Measurements from ENCODE around the gene CCP110. TPM values are rescaled to one million over a fixed set of nuclear protein-coding genes. Genes with fewer than 3 reads are reported as not detected.

CCP110 gene
- total RNA-seq, 4 donors from 2014 or later, result 7.1 to 43.4 (median 14.2) TPM

DNA sequence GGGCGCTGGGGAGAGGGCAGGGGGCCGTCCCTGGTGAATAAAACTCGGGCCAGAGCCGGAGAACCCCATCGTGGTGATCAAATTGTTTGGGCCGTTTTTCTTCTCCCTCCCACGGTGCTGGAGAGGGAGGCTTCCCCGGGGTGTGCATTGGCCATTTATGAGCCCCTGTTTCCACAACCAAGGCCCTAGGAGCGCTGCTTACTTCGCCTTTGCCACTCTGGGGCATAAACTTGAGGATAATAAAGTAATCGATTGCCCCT lies 544 bp downstream of the CCP110 start:
- in situ Hi-C loops (cut with MboI; ENCODE audit: low pct_ligation_motif_present in 1 of 4, low pct_unique_long_range_greater_than_20kb in 1 of 4, low sequenced_read_pairs in 3 of 4), result loop anchor here in 2 of 4 donors (25.0 kb wide), 1 partner anchor 437 kb away; no protein-coding TSS in a partner anchor
- Histone ChIP-seq H3K4me3 (peak overlapping the region; percentile 63 to 93 (median 75)), H3K9me3 (no peaks in the 10 kb centered on the region), H3K27me3 (no peaks in the 10 kb centered on the region), H3K4me1 (peaks cover 9 to 46% (median 27%) of the 10 kb centered on the region in 4 donors), H3K27ac (peak overlapping the region; percentile 77 to 96 (median 80)), H3K36me3 (peaks cover 0 to 14% (median 2%) of the 10 kb centered on the region in 4 donors)
- TF ChIP-seq POLR2A (IDR thresholded peaks at IDR 0.05), result no peak
- no peak for TF ChIP-seq EP300 (IDR thresholded peaks at IDR 0.05; ENCODE audit: low read depth)
- no peak for TF ChIP-seq POLR2AphosphoS5 (IDR thresholded peaks at IDR 0.05)
- TF ChIP-seq CTCF (IDR thresholded peaks at IDR 0.05), result no peak
- intact Hi-C loops (cut with DNase I; ENCODE audit: low total_unique reads), result loop anchor here (5.0 kb wide), 1 partner anchor 33 kb away; the partner anchor contains the start of gene VPS35L
- DNase-seq, result no peak
- 0% methylated on average over 11 of the region's 11 CpGs; no CpG with 5 or more reads in 1 of the 2 donors for WGBS, 2 donors (ENCODE audit: low coverage in 1 of 2)

DNA sequence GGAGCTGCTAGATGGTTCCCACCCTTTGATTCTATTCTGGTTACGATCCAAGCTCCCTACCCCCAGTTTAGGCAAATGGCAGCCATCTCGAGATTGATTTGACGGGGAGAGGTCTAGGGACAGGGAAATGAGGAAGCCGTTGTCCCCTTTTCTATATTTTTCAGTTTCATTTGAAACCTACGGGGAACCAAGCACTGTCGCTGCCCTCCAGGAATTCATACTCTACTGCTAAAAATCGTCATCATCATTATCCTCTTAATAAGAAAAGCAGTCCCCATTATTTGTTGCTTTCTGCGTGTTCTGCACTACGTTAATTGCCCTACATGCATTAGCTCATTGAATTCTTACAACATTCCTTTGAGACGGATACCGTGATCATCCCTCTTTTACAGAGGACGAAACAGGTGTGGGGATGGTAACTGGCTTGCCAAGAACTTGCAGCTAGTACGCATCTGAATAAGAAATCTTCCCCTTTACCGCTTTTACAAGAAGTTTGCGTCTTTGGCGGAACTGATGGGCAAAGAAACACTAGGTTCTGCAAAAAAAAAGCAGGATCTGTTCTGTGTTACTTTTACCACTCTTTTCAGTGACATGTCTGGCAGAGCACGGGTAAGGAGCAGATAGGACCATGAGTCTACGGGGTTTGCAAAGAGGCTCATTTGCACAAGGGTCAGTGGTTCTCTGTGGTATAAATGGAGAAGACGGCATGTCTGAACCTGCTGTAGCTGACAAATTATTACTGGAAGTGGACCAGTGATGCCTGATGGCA lies 1.1 kb downstream of the CCP110 start:
- in situ Hi-C loops (cut with MboI; ENCODE audit: low pct_ligation_motif_present in 1 of 4, low pct_unique_long_range_greater_than_20kb in 1 of 4, low sequenced_read_pairs in 3 of 4), result loop anchor here in 2 of 4 donors (25.0 kb wide), 1 partner anchor 437 kb away; no protein-coding TSS in a partner anchor
- WGBS, 2 donors (ENCODE audit: low coverage in 1 of 2), result 33 to 39% methylated on average over 15 to 19 of the region's 19 CpGs
- DNase-seq, result no peak

DNA sequence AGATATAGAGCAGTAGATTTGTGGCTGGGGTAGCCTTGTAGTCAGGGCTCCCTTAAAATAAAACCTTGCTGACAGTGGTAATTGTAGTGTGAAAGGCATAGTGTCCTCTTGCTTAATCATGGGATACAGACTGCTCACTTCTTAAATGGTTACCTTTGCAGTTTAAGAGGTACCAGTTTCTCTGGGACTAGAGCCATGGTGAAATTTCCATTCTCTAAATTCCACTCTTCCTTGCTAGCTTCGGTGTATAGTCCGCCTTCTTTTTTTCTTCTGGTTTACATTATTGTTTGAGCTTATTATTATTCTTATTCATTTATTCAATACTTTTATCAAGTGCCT lies 1.6 kb downstream of the CCP110 start:
- in situ Hi-C loops (cut with MboI; ENCODE audit: low pct_ligation_motif_present in 1 of 4, low pct_unique_long_range_greater_than_20kb in 1 of 4, low sequenced_read_pairs in 3 of 4) (no loop called here), intact Hi-C loops (cut with DNase I; ENCODE audit: low total_unique reads) (no loop called here)
- peaks cover 0 to 14% (median 2%) of the 10 kb centered on the region in 4 donors for H3K36me3 ChIP-seq
- peaks cover under 1 to 35% (median 18%) of the 10 kb centered on the region in 4 donors for H3K4me1 ChIP-seq
- no peak overlapping the region for H3K27ac ChIP-seq
- WGBS, 2 donors (ENCODE audit: low coverage in 1 of 2), result 82 to 94% methylated on average over 2 of the region's 2 CpGs
- H3K4me3 ChIP-seq, result no peak overlapping the region
- TF ChIP-seq POLR2A (IDR thresholded peaks at IDR 0.05) (no peak), POLR2AphosphoS5 (IDR thresholded peaks at IDR 0.05) (no peak), EP300 (IDR thresholded peaks at IDR 0.05; ENCODE audit: low read depth) (no peak), CTCF (IDR thresholded peaks at IDR 0.05) (no peak)
- H3K27me3 ChIP-seq, result no peaks in the 10 kb centered on the region
- H3K9me3 ChIP-seq, result no peaks in the 10 kb centered on the region
- DNase-seq, result no peak

More for the DNA sequence above, 1.1 kb downstream of the CCP110 start:
- Histone ChIP-seq H3K4me1 (peaks cover 6 to 40% (median 23%) of the 10 kb centered on the region in 4 donors), H3K27me3 (no peaks in the 10 kb centered on the region), H3K4me3 (peak overlapping the region; percentile 63 to 93 (median 75)), H3K27ac (peak overlapping the region; percentile 77 to 96 (median 80)), H3K36me3 (peaks cover 0 to 14% (median 2%) of the 10 kb centered on the region in 4 donors), H3K9me3 (no peaks in the 10 kb centered on the region)
- TF ChIP-seq POLR2AphosphoS5 (IDR thresholded peaks at IDR 0.05), result no peak
- no peak for TF ChIP-seq POLR2A (IDR thresholded peaks at IDR 0.05)
- TF ChIP-seq EP300 (IDR thresholded peaks at IDR 0.05; ENCODE audit: low read depth), result no peak
- no peak for TF ChIP-seq CTCF (IDR thresholded peaks at IDR 0.05)
- intact Hi-C loops (cut with DNase I; ENCODE audit: low total_unique reads), result loop anchor here (5.0 kb wide), 1 partner anchor 33 kb away; the partner anchor contains the start of gene VPS35L

- no peak for DNase-seq
- Histone ChIP-seq H3K4me1 (peaks cover 0 to 26% (median 10%) of the 10 kb centered on the region in 4 donors), H3K27me3 (no peaks in the 10 kb centered on the region), H3K27ac (no peak overlapping the region), H3K36me3 (peaks cover 0 to 14% (median 2%) of the 10 kb centered on the region in 4 donors), H3K9me3 (no peaks in the 10 kb centered on the region), H3K4me3 (no peak overlapping the region)
- no peak for TF ChIP-seq CTCF (IDR thresholded peaks at IDR 0.05)
- no peak for TF ChIP-seq POLR2AphosphoS5 (IDR thresholded peaks at IDR 0.05)
- no peak for TF ChIP-seq POLR2A (IDR thresholded peaks at IDR 0.05)
- no peak for TF ChIP-seq EP300 (IDR thresholded peaks at IDR 0.05; ENCODE audit: low read depth)
- 84 to 100% methylated on average over 1 of the region's 1 CpG for WGBS, 2 donors (ENCODE audit: low coverage in 1 of 2)
- in situ Hi-C loops (cut with MboI; ENCODE audit: low pct_ligation_motif_present in 1 of 4, low pct_unique_long_range_greater_than_20kb in 1 of 4, low sequenced_read_pairs in 3 of 4) (no loop called here), intact Hi-C loops (cut with DNase I; ENCODE audit: low total_unique reads) (no loop called here)
Observed at GRCh38 chr16:19527161-19527560, 3.4 kb downstream of the CCP110 start.

Measured in transverse colon (tissue), 4 donors.